ENCODE data around the gene DLST. TPM values are rescaled to one million over a fixed set of nuclear protein-coding genes. Genes with fewer than 3 reads are reported as not detected.

Gene DLST
- total RNA-seq, 1 experiment from 2014 or later, result 112 TPM

GRCh38 chr14:74949859-74950573 is 68.3 kb downstream of the DLST start (continued):
- TF ChIP-seq ESRRA (CRISPR knock-in tag; IDR thresholded peaks at IDR 0.05; ENCODE audit: borderline replicate concordance), result no peak
- no peak for TF ChIP-seq ETV6 (CRISPR knock-in tag; IDR thresholded peaks at IDR 0.05)
- TF ChIP-seq OVOL2 (CRISPR knock-in tag; IDR thresholded peaks at IDR 0.05; ENCODE audit: borderline replicate concordance), result no peak
- TF ChIP-seq MAX (CRISPR knock-in tag; IDR thresholded peaks at IDR 0.05), result no peak
- no peak for TF ChIP-seq ZNF671 (CRISPR knock-in tag; IDR thresholded peaks at IDR 0.05)
- TF ChIP-seq PRRX2 (CRISPR knock-in tag; IDR thresholded peaks at IDR 0.05), result no peak
- no peak for TF ChIP-seq ZNF281 (CRISPR knock-in tag; IDR thresholded peaks at IDR 0.05)
- TF ChIP-seq MYBL2 (CRISPR knock-in tag; IDR thresholded peaks at IDR 0.05), result no peak
- TF ChIP-seq IRF1 (CRISPR knock-in tag; IDR thresholded peaks at IDR 0.05), result no peak

- H3K4me3 Mint-ChIP-seq, result no peak overlapping the region
- no peaks in the 10 kb centered on the region for H3K9me3 Mint-ChIP-seq
- peaks cover 2% of the 10 kb centered on the region; the same call in 1 of the 2 replicates for H3K27me3 Mint-ChIP-seq (ENCODE audit: low read depth)
- ChIA-PET POLR2A (no interaction called here), CTCF (no interaction called here)
- no peak for ATAC-seq
- peak overlapping the region; percentile 51 for H3K27ac Mint-ChIP-seq
- H3K36me3 Mint-ChIP-seq, result no peaks in the 10 kb centered on the region
- no peak for DNase-seq (ENCODE audit: low spot score)
- peaks cover 11% of the 10 kb centered on the region for H3K4me1 Mint-ChIP-seq
- no peak for TF ChIP-seq ZNF532 (CRISPR knock-in tag; IDR thresholded peaks at IDR 0.05; ENCODE audit: borderline replicate concordance)
- TF ChIP-seq FOXP4 (CRISPR knock-in tag; IDR thresholded peaks at IDR 0.05), result no peak
- no peak for TF ChIP-seq E2F4 (CRISPR knock-in tag; IDR thresholded peaks at IDR 0.05; ENCODE audit: borderline replicate concordance, low read depth)
- no peak for TF ChIP-seq E2F5 (CRISPR knock-in tag; IDR thresholded peaks at IDR 0.05)
- no peak for TF ChIP-seq HMGXB4 (CRISPR knock-in tag; IDR thresholded peaks at IDR 0.05)
- no peak for TF ChIP-seq ZNF317 (CRISPR knock-in tag; IDR thresholded peaks at IDR 0.05; ENCODE audit: borderline replicate concordance, low read depth)
- TF ChIP-seq NFE2L1 (CRISPR knock-in tag; IDR thresholded peaks at IDR 0.05), result no peak
- no peak for TF ChIP-seq EMX1 (CRISPR knock-in tag; IDR thresholded peaks at IDR 0.05)
- TF ChIP-seq ZNF219 (CRISPR knock-in tag; IDR thresholded peaks at IDR 0.05; ENCODE audit: borderline replicate concordance), result no peak
- no peak for TF ChIP-seq FOXJ3 (CRISPR knock-in tag; IDR thresholded peaks at IDR 0.05; ENCODE audit: borderline replicate concordance)
Measured at GRCh38 chr14:74950795-74951442, 69.2 kb downstream of the DLST start.
